ENCODE results near the gene CNTN4.

The CNTN4 gene

DNA sequence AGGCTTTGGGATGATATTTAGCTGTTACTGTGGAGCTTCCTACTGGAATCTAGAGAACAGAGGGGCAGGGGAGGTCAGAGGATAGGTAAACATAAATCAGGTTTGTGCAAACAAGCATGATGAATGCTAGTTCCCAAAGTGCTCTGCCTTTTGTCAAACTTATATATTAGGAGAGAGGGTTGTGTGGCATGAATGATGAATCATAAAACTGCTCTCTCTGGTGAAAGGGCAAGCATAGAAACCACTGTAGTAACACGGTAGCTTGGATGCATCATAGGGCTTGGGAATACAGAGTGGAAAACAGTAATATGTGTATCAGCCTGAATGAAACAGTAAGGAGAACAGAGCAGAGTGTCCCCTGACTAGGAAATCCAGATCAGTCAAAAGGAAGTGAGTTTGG lies 524.8 kb downstream of the CNTN4 start:
- Histone ChIP-seq H3K27me3 (ENCODE audit: insufficient read depth, low read length, poor library complexity) (no peaks in the 10 kb centered on the region), H3K4me2 (ENCODE audit: insufficient read depth, low read length) (no peak overlapping the region), H3K4me1 (ENCODE audit: insufficient read depth, low read length) (no peaks in the 10 kb centered on the region), H3K36me3 (ENCODE audit: insufficient read depth, low read length) (no peaks in the 10 kb centered on the region), H4K20me1 (ENCODE audit: insufficient read depth, low read length) (no peaks in the 10 kb centered on the region), H3K9me3 (ENCODE audit: insufficient read depth, low read length, severe bottlenecking) (no peaks in the 10 kb centered on the region), H3K79me2 (ENCODE audit: insufficient read depth, low read length) (no peaks in the 10 kb centered on the region), H3K27ac (ENCODE audit: low read length) (no peak overlapping the region), H2AFZ (ENCODE audit: low read depth, low read length) (no peak overlapping the region), H3K9ac (ENCODE audit: low read depth, low read length) (no peak overlapping the region), H3K4me3 (ENCODE audit: low read depth in 1 of 2, low read length in 2 of 2) (no peak overlapping the region)
- ATAC-seq (ENCODE audit: insufficient read depth, low read depth) (no peak), DNase-seq (no peak)
- TF ChIP-seq EZH2 (IDR thresholded peaks at IDR 0.05; ENCODE audit: borderline replicate concordance, low read depth, low read length, severe bottlenecking) = no peak
- TF ChIP-seq, protein P1, sequence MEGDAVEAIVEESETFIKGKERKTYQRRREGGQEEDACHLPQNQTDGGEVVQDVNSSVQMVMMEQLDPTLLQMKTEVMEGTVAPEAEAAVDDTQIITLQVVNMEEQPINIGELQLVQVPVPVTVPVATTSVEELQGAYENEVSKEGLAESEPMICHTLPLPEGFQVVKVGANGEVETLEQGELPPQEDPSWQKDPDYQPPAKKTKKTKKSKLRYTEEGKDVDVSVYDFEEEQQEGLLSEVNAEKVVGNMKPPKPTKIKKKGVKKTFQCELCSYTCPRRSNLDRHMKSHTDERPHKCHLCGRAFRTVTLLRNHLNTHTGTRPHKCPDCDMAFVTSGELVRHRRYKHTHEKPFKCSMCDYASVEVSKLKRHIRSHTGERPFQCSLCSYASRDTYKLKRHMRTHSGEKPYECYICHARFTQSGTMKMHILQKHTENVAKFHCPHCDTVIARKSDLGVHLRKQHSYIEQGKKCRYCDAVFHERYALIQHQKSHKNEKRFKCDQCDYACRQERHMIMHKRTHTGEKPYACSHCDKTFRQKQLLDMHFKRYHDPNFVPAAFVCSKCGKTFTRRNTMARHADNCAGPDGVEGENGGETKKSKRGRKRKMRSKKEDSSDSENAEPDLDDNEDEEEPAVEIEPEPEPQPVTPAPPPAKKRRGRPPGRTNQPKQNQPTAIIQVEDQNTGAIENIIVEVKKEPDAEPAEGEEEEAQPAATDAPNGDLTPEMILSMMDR (IDR thresholded peaks at IDR 0.05; ENCODE audit: borderline replicate concordance, extremely low read depth, low read length, poor library complexity, severe bottlenecking) = no peak

DNA sequence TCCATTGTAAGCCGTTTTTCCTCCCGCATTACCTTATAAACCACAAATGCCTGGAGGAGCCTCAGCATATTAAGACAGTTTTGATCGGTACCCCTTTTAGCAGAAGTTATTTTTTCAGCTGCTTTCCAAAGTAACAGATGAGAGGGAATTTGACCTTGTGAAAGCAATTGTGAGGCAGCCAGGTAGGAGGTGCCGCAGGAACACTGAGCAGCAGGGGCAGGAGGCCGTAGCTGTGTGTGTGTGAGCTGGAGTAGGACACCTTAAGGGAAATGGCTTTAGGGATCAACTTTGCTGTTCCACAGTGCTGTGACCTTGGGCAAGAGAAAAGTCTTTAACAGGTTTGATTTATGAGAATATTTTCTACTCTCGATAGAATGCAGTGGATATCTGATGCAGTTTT lies 529.5 kb downstream of the CNTN4 start:
- no peak for DNase-seq

DNA sequence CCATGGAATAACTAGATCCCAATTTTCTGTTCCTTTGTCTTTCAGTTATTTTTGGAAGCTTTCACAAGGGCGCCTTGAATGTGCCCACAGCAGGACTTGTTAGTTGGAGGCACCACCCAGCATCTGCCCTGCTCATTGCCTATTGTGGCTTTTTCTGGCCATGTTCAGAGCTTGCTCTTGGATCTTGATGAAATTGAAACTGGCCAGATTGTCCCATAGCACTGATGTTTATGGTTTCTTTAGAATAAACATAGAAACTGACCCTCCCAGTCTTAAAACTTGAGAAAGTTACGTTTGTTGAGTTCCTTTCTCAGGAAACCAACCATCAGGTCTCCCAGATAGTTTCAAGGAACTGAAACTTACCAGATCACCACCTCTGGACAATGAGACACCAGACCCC lies 536.8 kb downstream of the CNTN4 start:
- Histone ChIP-seq H3K4me2 (ENCODE audit: insufficient read depth, low read length) (no peak overlapping the region), H4K20me1 (ENCODE audit: insufficient read depth, low read length) (no peaks in the 10 kb centered on the region), H3K36me3 (ENCODE audit: insufficient read depth, low read length) (no peaks in the 10 kb centered on the region), H3K9ac (ENCODE audit: low read depth, low read length) (no peak overlapping the region), H3K9me3 (ENCODE audit: insufficient read depth, low read length, severe bottlenecking) (no peaks in the 10 kb centered on the region), H3K79me2 (ENCODE audit: insufficient read depth, low read length) (no peaks in the 10 kb centered on the region), H3K27ac (ENCODE audit: low read length) (no peak overlapping the region), H3K4me3 (ENCODE audit: low read depth in 1 of 2, low read length in 2 of 2) (no peak overlapping the region), H3K27me3 (ENCODE audit: insufficient read depth, low read length, poor library complexity) (no peaks in the 10 kb centered on the region), H3K4me1 (ENCODE audit: insufficient read depth, low read length) (no peaks in the 10 kb centered on the region), H2AFZ (ENCODE audit: low read depth, low read length) (no peak overlapping the region)
- DNase-seq = no peak
- ATAC-seq (ENCODE audit: insufficient read depth, low read depth) = no peak
- no peak for TF ChIP-seq EZH2 (IDR thresholded peaks at IDR 0.05; ENCODE audit: borderline replicate concordance, low read depth, low read length, severe bottlenecking)

More for the DNA sequence above, 529.5 kb downstream of the CNTN4 start:
- Histone ChIP-seq H3K9ac (ENCODE audit: low read depth, low read length) (no peak overlapping the region), H3K4me1 (ENCODE audit: insufficient read depth, low read length) (no peaks in the 10 kb centered on the region), H3K4me2 (ENCODE audit: insufficient read depth, low read length) (no peak overlapping the region), H3K4me3 (ENCODE audit: low read depth in 1 of 2, low read length in 2 of 2) (no peak overlapping the region), H3K9me3 (ENCODE audit: insufficient read depth, low read length, severe bottlenecking) (no peaks in the 10 kb centered on the region), H2AFZ (ENCODE audit: low read depth, low read length) (no peak overlapping the region), H4K20me1 (ENCODE audit: insufficient read depth, low read length) (no peaks in the 10 kb centered on the region), H3K27ac (ENCODE audit: low read length) (no peak overlapping the region), H3K79me2 (ENCODE audit: insufficient read depth, low read length) (no peaks in the 10 kb centered on the region), H3K36me3 (ENCODE audit: insufficient read depth, low read length) (no peaks in the 10 kb centered on the region), H3K27me3 (ENCODE audit: insufficient read depth, low read length, poor library complexity) (no peaks in the 10 kb centered on the region)
- no peak for TF ChIP-seq EZH2 (IDR thresholded peaks at IDR 0.05; ENCODE audit: borderline replicate concordance, low read depth, low read length, severe bottlenecking)
- TF ChIP-seq, protein P1 (IDR thresholded peaks at IDR 0.05; ENCODE audit: borderline replicate concordance, extremely low read depth, low read length, poor library complexity, severe bottlenecking) = no peak
- ATAC-seq (ENCODE audit: insufficient read depth, low read depth) = no peak

DNA sequence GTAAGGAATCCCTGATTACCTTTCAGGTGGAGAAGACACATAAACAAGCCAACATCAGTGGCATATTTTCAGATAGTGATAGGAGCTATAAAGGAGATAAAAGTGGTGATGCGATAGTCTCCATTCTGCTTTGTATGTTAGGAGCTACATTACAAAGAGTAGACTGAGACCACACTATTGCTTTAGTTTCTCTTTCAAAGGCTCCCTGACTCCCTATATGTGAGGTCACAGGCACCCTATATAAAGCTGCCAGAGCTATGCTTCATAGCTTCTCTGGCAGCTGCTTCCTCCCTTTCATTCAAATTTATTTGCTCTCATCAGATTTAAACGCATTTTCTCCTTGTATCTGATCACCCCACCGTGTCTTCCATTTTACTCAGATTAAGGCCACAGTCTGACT lies 544.9 kb downstream of the CNTN4 start:
- Histone ChIP-seq H3K4me3 (ENCODE audit: low read depth in 1 of 2, low read length in 2 of 2) (no peak overlapping the region), H3K9me3 (ENCODE audit: insufficient read depth, low read length, severe bottlenecking) (no peaks in the 10 kb centered on the region), H3K36me3 (ENCODE audit: insufficient read depth, low read length) (no peaks in the 10 kb centered on the region), H3K4me1 (ENCODE audit: insufficient read depth, low read length) (no peaks in the 10 kb centered on the region), H4K20me1 (ENCODE audit: insufficient read depth, low read length) (no peaks in the 10 kb centered on the region), H3K27me3 (ENCODE audit: insufficient read depth, low read length, poor library complexity) (no peaks in the 10 kb centered on the region), H3K27ac (ENCODE audit: low read length) (no peak overlapping the region), H3K9ac (ENCODE audit: low read depth, low read length) (no peak overlapping the region), H3K4me2 (ENCODE audit: insufficient read depth, low read length) (no peak overlapping the region), H2AFZ (ENCODE audit: low read depth, low read length) (no peak overlapping the region), H3K79me2 (ENCODE audit: insufficient read depth, low read length) (no peaks in the 10 kb centered on the region)
- ATAC-seq (ENCODE audit: insufficient read depth, low read depth) (no peak), DNase-seq (no peak)
- TF ChIP-seq EZH2 (IDR thresholded peaks at IDR 0.05; ENCODE audit: borderline replicate concordance, low read depth, low read length, severe bottlenecking) = no peak
- TF ChIP-seq, protein P1 (IDR thresholded peaks at IDR 0.05; ENCODE audit: borderline replicate concordance, extremely low read depth, low read length, poor library complexity, severe bottlenecking) = no peak

Measured in DND-41 (cell line).